ENCODE data around the gene DPYD. TPM values are rescaled to one million over a fixed set of nuclear protein-coding genes. Genes with fewer than 3 reads are reported as not detected.

DPYD gene
- total RNA-seq, 1 donor, result 81.4 TPM

DNA sequence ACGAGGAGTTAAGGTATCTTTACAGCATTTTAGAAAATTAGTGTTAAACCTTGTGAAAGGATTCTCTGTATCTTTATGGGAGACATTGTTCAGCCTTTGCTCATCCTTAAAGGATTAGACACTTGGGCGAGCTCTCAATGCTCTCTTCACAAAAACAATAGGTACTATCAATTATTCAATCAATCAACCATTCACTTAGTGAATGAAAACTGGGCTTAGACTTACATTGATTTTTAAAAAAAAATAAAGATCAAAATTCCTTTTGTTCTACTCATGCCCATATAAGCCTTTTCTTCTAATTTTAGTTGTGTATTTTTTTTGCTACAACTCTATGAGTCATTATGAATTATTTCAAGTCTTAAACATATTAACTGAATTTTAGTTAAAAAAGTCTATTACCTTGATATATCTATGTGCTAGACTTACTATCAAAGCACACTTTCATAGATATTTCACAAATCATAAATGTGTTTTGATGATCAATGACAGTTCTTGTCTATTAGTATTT is 181.2 kb downstream of the DPYD start:
- no peaks in the 10 kb centered on the region for H3K36me3 ChIP-seq (ENCODE audit: insufficient read depth, low read length)
- H2AFZ ChIP-seq (ENCODE audit: low read length), result no peak overlapping the region
- H3K4me2 ChIP-seq (ENCODE audit: insufficient read depth, low read length), result peak overlapping the region; percentile 9
- H3K27ac ChIP-seq (ENCODE audit: low read depth, low read length), result no peak overlapping the region
- no peaks in the 10 kb centered on the region for H4K20me1 ChIP-seq (ENCODE audit: insufficient read depth, low read length)
- H3K79me2 ChIP-seq (ENCODE audit: insufficient read depth, low read length), result no peaks in the 10 kb centered on the region
- H3K9me3 ChIP-seq (ENCODE audit: low read depth, low read length), result no peaks in the 10 kb centered on the region
- TF ChIP-seq, protein P1, sequence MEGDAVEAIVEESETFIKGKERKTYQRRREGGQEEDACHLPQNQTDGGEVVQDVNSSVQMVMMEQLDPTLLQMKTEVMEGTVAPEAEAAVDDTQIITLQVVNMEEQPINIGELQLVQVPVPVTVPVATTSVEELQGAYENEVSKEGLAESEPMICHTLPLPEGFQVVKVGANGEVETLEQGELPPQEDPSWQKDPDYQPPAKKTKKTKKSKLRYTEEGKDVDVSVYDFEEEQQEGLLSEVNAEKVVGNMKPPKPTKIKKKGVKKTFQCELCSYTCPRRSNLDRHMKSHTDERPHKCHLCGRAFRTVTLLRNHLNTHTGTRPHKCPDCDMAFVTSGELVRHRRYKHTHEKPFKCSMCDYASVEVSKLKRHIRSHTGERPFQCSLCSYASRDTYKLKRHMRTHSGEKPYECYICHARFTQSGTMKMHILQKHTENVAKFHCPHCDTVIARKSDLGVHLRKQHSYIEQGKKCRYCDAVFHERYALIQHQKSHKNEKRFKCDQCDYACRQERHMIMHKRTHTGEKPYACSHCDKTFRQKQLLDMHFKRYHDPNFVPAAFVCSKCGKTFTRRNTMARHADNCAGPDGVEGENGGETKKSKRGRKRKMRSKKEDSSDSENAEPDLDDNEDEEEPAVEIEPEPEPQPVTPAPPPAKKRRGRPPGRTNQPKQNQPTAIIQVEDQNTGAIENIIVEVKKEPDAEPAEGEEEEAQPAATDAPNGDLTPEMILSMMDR (IDR thresholded peaks at IDR 0.05; ENCODE audit: extremely low read depth, low read depth, low read length), result no peak
- H3K27me3 ChIP-seq (ENCODE audit: insufficient read depth, low read length), result no peaks in the 10 kb centered on the region
- H3K4me1 ChIP-seq (ENCODE audit: insufficient read depth, low read length), result peaks cover 10% of the 10 kb centered on the region
- DNase-seq (ENCODE audit: insufficient read length, low spot score, missing footprints), result no peak
- no peak overlapping the region for H3K4me3 ChIP-seq (ENCODE audit: insufficient read depth, low read length)

DNA sequence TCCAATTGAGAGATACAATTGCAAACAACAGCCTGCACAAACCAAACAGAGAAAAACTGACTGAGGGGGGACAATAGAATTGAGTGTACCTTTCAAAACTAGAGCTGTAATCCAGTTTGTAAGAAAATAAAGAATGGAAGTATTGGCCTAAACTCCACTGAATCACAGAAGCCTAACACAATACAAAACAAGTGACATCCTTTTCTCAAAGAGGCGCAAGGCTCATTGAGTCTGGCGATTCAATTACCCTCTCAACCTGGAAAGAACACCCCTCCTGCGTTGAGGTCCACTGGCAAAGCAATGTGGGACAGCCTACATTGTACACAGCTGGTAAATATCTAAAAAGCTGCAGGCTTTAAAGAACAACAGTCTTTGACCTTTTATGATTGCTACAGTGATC is 182.6 kb downstream of the DPYD start:
- Histone ChIP-seq H4K20me1 (ENCODE audit: insufficient read depth, low read length) (no peaks in the 10 kb centered on the region), H3K4me1 (ENCODE audit: insufficient read depth, low read length) (peaks cover 10% of the 10 kb centered on the region), H2AFZ (ENCODE audit: low read length) (no peak overlapping the region), H3K9me3 (ENCODE audit: low read depth, low read length) (no peaks in the 10 kb centered on the region), H3K27me3 (ENCODE audit: insufficient read depth, low read length) (no peaks in the 10 kb centered on the region), H3K79me2 (ENCODE audit: insufficient read depth, low read length) (no peaks in the 10 kb centered on the region), H3K4me3 (ENCODE audit: insufficient read depth, low read length) (no peak overlapping the region), H3K4me2 (ENCODE audit: insufficient read depth, low read length) (no peak overlapping the region), H3K36me3 (ENCODE audit: insufficient read depth, low read length) (no peaks in the 10 kb centered on the region), H3K27ac (ENCODE audit: low read depth, low read length) (no peak overlapping the region)
- DNase-seq (ENCODE audit: insufficient read length, low spot score, missing footprints), result peak; percentile 13
- TF ChIP-seq, protein P1 (IDR thresholded peaks at IDR 0.05; ENCODE audit: extremely low read depth, low read depth, low read length), result no peak

DNA sequence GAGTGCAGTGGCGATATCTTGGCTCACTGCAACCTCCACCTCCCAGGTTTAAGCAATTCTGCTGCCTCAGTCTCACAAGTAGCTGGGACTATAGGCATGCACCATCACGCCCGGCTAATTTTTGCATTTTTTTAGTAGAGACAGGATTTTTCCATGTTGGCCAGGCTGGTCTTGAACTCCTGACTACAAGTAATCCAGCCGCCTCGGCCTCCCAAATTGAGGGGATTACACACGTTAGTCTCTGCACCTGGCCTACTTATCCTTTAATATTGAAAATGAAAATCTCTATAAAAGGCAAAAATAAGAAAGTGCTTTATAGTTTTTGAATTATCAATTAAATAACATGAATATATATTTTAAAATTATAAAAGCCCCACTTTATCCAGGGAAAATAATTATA is 190.6 kb downstream of the DPYD start:
- H3K4me2 ChIP-seq (ENCODE audit: insufficient read depth, low read length), result no peak overlapping the region
- TF ChIP-seq, protein P1 (IDR thresholded peaks at IDR 0.05; ENCODE audit: extremely low read depth, low read depth, low read length), result no peak
- DNase-seq (ENCODE audit: insufficient read length, low spot score, missing footprints), result no peak
- no peaks in the 10 kb centered on the region for H4K20me1 ChIP-seq (ENCODE audit: insufficient read depth, low read length)
- no peaks in the 10 kb centered on the region for H3K9me3 ChIP-seq (ENCODE audit: low read depth, low read length)
- H3K4me1 ChIP-seq (ENCODE audit: insufficient read depth, low read length), result no peaks in the 10 kb centered on the region
- H3K79me2 ChIP-seq (ENCODE audit: insufficient read depth, low read length), result no peaks in the 10 kb centered on the region
- no peak overlapping the region for H3K27ac ChIP-seq (ENCODE audit: low read depth, low read length)
- no peak overlapping the region for H2AFZ ChIP-seq (ENCODE audit: low read length)
- H3K4me3 ChIP-seq (ENCODE audit: insufficient read depth, low read length), result no peak overlapping the region
- no peaks in the 10 kb centered on the region for H3K36me3 ChIP-seq (ENCODE audit: insufficient read depth, low read length)
- no peaks in the 10 kb centered on the region for H3K27me3 ChIP-seq (ENCODE audit: insufficient read depth, low read length)

DNA sequence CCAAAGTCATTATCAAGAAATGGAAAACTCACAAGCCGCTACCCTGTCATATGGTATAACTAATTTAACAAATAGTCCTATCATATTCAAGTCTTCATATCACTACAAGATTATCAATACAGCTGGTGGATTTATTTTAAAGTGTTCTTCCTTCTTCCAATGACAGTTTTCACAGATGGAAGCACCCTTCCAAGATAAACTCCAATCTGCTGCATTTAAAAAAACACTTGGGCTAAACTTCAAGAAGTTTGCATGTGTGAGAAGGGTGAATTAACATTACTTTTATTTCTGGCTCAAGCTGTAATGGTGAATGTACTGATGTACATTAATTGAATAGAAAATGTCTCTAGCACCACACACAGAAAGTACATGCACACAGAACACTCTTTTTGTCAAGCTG is 192.4 kb downstream of the DPYD start:
- Histone ChIP-seq H3K9me3 (ENCODE audit: low read depth, low read length) (no peaks in the 10 kb centered on the region), H3K27ac (ENCODE audit: low read depth, low read length) (no peak overlapping the region), H3K36me3 (ENCODE audit: insufficient read depth, low read length) (no peaks in the 10 kb centered on the region), H3K4me1 (ENCODE audit: insufficient read depth, low read length) (no peaks in the 10 kb centered on the region), H3K4me3 (ENCODE audit: insufficient read depth, low read length) (no peak overlapping the region), H4K20me1 (ENCODE audit: insufficient read depth, low read length) (no peaks in the 10 kb centered on the region), H3K27me3 (ENCODE audit: insufficient read depth, low read length) (no peaks in the 10 kb centered on the region), H3K4me2 (ENCODE audit: insufficient read depth, low read length) (no peak overlapping the region), H3K79me2 (ENCODE audit: insufficient read depth, low read length) (no peaks in the 10 kb centered on the region), H2AFZ (ENCODE audit: low read length) (no peak overlapping the region)
- TF ChIP-seq, protein P1 (IDR thresholded peaks at IDR 0.05; ENCODE audit: extremely low read depth, low read depth, low read length), result no peak
- DNase-seq (ENCODE audit: insufficient read length, low spot score, missing footprints), result no peak
